GM06990 (cell line): ENCODE measurements around the gene RANGRF.

Experiments used
- DNase-seq: peaks from one replicate; pipeline ENCODE4 v3.0.0-alpha.2; 2011; ENCODE audit not compliant: insufficient read length; ENCODE audit errors: extremely low read depth
- H3K27me3 ChIP-seq: replicated peaks from 2 replicates; pipeline ENCODE4 v1.6.0; 2011; ENCODE audit warnings: low read length; ENCODE audit not compliant: control insufficient read depth, insufficient read depth
- H3K36me3 ChIP-seq: 2 replicates; pipeline ENCODE4 v1.5.1; 2011; ENCODE audit warnings: low read length; ENCODE audit not compliant: control insufficient read depth, insufficient read depth
- H3K4me3 ChIP-seq: replicated peaks from 2 replicates; pipeline ENCODE4 v1.5.1; 2011; ENCODE audit warnings: low read depth, mild to moderate bottlenecking, control low read depth, low read length
- TF ChIP-seq, protein P1 (sequence below): IDR thresholded peaks from 2 replicates; pipeline ENCODE4 v1.5.1; 2011; ENCODE audit warnings: low read length, control low read depth, mild to moderate bottlenecking, inconsistent platforms; ENCODE audit not compliant: insufficient read depth, poor library complexity, severe bottlenecking

Gene RANGRF

GRCh38 chr17:8322061-8322460, 33.6 kb downstream of the RANGRF start:
- H3K27me3 ChIP-seq, result no peaks in the 10 kb centered on the region; the same call in none of the 2 replicates
- no peak overlapping the region for H3K4me3 ChIP-seq
- no peaks in the 10 kb centered on the region for H3K36me3 ChIP-seq
- TF ChIP-seq, protein P1, sequence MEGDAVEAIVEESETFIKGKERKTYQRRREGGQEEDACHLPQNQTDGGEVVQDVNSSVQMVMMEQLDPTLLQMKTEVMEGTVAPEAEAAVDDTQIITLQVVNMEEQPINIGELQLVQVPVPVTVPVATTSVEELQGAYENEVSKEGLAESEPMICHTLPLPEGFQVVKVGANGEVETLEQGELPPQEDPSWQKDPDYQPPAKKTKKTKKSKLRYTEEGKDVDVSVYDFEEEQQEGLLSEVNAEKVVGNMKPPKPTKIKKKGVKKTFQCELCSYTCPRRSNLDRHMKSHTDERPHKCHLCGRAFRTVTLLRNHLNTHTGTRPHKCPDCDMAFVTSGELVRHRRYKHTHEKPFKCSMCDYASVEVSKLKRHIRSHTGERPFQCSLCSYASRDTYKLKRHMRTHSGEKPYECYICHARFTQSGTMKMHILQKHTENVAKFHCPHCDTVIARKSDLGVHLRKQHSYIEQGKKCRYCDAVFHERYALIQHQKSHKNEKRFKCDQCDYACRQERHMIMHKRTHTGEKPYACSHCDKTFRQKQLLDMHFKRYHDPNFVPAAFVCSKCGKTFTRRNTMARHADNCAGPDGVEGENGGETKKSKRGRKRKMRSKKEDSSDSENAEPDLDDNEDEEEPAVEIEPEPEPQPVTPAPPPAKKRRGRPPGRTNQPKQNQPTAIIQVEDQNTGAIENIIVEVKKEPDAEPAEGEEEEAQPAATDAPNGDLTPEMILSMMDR, result no peak
- DNase-seq, result no peak

GRCh38 chr17:8324132-8324531, 35.7 kb downstream of the RANGRF start:
- H3K4me3 ChIP-seq, result no peak overlapping the region
- no peaks in the 10 kb centered on the region for H3K36me3 ChIP-seq
- TF ChIP-seq, protein P1, result peak; percentile 13
- no peaks in the 10 kb centered on the region; the same call in none of the 2 replicates for H3K27me3 ChIP-seq
- DNase-seq, result no peak

- TF ChIP-seq, protein P1, result no peak
- no peak for DNase-seq
- H3K4me3 ChIP-seq, result no peak overlapping the region
These were observed 36.5 kb downstream of the RANGRF start for GRCh38 chr17:8324923-8325322.

GRCh38 chr17:8326511-8327302, 38.2 kb downstream of the RANGRF start:
- no peaks in the 10 kb centered on the region for H3K36me3 ChIP-seq
- no peak for DNase-seq
- TF ChIP-seq, protein P1, result no peak
- no peaks in the 10 kb centered on the region; the same call in none of the 2 replicates for H3K27me3 ChIP-seq
- H3K4me3 ChIP-seq, result no peak overlapping the region

More at GRCh38 chr17:8324923-8325322, 36.5 kb downstream of the RANGRF start:
- H3K27me3 ChIP-seq, result no peaks in the 10 kb centered on the region; the same call in none of the 2 replicates
- no peaks in the 10 kb centered on the region for H3K36me3 ChIP-seq

DNA sequence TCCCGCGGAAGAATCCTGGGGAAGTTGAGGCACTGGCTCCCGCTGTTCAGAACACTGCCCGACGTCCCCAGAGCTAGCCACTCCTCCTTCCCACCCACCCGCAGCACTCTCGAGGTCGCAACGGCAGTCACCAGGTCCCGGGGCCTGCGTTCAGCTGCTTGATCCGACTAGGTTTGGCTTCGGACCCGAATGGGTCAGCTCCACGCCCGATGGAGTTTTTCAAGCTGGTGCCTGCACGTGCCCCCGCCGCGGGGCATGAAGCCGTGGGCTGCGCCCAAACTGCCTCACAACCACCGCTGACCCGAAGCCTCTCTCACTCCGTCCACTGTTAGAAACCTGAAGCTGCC, 38.8 kb downstream of the RANGRF start:
- Histone ChIP-seq H3K36me3 (no peaks in the 10 kb centered on the region), H3K27me3 (no peaks in the 10 kb centered on the region; the same call in none of the 2 replicates), H3K4me3 (no peak overlapping the region)
- TF ChIP-seq, protein P1, result no peak
- no peak for DNase-seq

DNA sequence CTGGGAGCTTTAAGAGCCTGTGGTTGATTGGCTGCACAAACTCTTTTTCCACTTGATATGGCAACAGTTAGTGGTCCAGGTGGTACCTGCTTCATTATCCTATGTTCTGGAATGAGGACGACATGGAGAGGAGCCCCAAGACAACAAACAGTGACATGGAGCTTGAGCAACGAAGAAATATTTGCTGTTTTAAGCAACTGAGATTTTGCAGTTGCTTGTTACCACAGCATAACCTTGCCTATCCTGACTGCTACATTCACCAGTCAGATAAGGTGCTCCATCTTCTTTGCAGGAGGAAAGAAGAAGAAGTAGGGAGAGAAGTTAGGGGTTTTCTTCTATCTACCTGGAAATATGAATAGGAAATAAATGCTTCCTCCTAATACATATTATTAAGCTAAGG, 43.7 kb downstream of the RANGRF start:
- Histone ChIP-seq H3K27me3 (no peaks in the 10 kb centered on the region), H3K36me3 (no peaks in the 10 kb centered on the region), H3K4me3 (no peak overlapping the region)
- DNase-seq, result no peak
- TF ChIP-seq, protein P1, result no peak
